Left renal pelvis (tissue), 4 donors: ENCODE measurements around the gene KCNQ2. TPM values are rescaled to one million over a fixed set of nuclear protein-coding genes. Genes with fewer than 3 reads are reported as not detected.

Experiments
- DNase-seq, 4 donors: peaks; one replicate each; pipeline ENCODE4 v3.0.0-alpha.2; 2013; ENCODE audit warnings: low read depth in 4 of 4, low spot score in 3 of 4
- polyA plus RNA-seq, 4 donors: library from polyadenylated mRNA; unstranded; fragments of 120-200 nt; gene quantifications; one replicate each; pipeline ENCODE4 v1.2.1, GENCODE V29; 2013; ENCODE audit not compliant: insufficient read length in 4 of 4

The KCNQ2 gene
- polyA plus RNA-seq, 4 donors = 1.9 to 9.0 (median 6.4) TPM

DNA sequence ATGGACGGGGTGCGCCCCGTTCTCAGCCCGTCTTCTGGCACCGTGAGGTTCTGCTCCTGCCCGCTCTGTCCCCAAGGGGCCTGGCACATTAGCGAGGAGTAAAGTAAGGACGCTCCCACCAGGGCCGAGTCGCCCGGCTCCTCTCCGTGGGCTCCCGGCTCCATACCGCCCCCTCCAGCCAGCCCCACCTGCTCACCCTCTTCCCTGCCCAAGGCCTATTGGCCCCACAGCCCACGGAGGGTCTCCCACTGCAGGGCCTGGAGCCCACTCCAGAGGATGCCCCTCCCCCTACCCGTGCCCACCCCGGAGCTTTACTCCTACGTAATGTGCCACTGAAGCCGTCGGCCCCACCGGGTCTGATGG is 63.8 kb downstream of the KCNQ2 start:
- no peak for DNase-seq

DNA sequence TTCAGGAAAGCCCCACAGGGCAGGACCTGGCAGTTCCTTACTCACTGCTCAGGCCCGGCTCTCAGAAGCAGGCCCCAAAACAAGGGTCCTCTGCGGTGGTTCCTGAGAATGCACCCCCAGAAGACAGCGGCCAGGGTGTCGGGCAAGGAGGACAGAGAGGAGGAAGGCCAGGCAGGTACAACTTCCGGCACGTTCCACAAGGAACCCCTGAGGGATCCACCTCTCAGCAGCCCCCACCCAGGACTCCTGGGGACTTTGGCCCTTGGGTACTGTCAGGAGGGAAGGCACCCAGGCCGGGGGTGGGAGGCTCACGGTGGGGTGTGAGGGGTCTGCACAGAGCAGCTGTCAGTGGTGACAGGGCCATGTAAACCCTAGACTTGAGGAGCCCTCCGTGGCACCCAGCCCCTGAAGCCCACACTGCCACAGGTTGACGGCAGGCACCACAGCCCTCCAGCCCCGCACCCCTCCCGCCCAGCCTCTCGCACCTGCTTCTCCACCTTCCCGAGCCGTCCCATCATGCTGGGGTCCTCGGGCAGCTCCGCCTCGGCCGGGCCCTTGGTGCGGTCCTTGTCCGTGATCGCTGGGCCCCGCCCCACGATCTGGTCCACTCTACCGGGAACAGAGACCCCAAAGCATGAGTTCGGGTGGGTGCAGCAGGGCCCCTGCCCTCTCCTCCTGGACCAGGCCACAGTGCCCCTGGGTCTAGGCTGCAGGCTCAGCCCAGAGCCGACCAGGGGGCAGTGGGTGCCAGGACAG is 64.3 kb downstream of the KCNQ2 start:
- no peak for DNase-seq

- DNase-seq = no peak
Observed at GRCh38 chr20:63406617-63407245, 65.7 kb downstream of the KCNQ2 start.

DNA sequence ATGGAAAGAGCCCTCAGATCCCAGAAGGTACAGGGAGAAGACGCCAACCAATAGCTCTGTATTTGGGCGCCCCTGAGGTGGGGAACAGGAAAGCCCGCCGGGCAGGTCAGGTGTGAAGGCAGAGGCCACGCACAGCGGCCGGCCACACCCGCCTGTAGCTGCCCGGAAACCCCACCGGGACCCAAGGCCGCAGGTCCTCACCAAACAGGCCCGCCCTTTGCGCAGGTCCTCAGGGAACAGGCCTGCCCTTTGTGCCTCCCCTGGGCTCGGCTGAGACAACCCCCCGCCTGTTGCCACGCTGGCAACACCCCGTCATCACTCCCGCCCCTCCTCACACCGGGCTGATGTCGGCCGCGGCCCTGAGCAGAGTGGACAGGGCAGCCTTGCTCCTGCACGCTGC is 66.4 kb downstream of the KCNQ2 start:
- no peak for DNase-seq

- DNase-seq = no peak
Observed at GRCh38 chr20:63405102-63405730, 67.2 kb downstream of the KCNQ2 start.

DNA sequence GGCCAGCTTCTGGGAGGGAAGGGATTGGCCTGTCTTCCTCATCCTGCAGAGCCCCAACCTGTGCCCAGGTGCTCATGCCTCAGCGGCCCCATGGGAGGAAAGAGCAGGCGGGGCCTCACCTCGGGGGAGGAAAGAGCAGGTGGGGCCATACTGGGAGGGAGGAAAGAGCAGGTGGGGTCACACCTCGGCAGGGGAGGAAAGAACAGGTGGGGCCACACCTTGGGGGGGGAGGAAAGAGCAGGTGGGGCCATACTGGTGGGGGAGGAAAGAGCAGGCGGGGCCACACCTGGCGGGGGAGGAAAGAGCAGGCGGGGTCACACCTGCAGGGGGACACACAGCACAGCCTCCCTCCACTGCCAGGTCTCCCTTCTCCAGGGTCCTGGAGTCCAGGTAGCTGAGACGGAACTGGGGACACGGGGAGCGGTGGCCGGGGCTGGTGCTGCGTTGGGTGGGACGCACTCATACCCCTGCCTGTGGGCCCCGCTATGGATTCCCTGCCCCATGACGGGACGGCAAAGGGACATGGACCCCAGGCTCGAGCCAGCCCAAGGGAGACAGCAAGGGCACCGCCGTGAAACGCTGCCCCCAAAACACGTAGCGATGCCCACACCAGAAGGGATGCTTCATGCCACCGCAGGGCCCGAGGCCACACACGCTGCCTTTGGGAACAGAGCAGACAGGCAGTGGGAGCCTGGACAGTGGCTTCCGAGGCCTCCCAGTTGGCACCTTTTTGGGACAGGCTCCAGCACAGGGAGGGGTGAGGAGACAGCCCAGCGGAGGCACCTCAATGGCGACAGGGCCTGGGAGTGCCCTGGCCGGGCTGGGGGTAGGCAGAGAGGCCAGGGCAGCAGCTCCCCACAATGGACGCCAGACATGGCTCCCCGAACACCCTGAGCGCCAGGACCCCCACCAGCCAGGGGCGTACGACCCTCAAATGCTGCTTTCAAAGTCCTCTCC is 68.0 kb downstream of the KCNQ2 start:
- no peak for DNase-seq

GRCh38 chr20:63403403-63404105 is 68.9 kb downstream of the KCNQ2 start:
- DNase-seq = no peak

GRCh38 chr20:63402860-63403220 is 69.6 kb downstream of the KCNQ2 start:
- DNase-seq = no peak

- no peak for DNase-seq
Observed at GRCh38 chr20:63402181-63402859, 70.1 kb downstream of the KCNQ2 start.

DNA sequence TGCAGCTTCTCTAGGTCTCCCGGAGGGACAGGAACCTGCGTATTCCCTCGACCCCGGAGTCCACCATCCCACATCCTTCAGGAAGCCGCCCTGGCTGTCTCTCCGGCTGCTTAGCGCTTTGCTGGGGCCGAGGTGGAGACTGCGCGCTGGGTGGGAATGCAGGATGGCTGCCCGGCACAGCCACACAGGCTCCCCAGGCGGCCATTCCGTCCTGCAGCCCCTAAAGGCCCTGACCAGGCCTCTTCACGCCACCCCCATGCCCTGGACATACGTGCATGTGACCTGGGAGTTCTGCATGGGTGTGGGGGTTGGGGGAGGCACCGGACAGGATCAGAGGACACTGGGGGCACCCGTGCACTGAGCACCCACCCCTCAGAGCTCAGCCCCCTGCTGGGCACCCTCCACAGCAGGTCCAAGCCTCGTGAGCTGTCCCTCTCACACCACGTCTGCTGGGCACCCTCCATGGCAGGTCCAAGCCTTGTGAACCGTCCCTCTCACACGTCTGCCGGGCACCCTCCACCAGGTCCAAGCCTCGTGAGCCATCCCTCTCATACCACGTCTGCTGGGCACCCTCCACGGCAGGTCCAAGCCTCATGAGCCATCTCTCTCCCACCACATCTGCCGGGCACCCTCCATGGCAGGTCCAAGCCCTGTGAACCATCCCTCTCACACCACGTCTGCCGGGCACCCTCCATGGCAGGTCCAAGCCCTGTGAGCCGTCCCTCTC is 70.9 kb downstream of the KCNQ2 start:
- no peak for DNase-seq

- no peak for DNase-seq
Observed at GRCh38 chr20:63400486-63401210, 71.8 kb downstream of the KCNQ2 start.

GRCh38 chr20:63399596-63400375 is 72.7 kb downstream of the KCNQ2 start:
- DNase-seq = no peak

DNA sequence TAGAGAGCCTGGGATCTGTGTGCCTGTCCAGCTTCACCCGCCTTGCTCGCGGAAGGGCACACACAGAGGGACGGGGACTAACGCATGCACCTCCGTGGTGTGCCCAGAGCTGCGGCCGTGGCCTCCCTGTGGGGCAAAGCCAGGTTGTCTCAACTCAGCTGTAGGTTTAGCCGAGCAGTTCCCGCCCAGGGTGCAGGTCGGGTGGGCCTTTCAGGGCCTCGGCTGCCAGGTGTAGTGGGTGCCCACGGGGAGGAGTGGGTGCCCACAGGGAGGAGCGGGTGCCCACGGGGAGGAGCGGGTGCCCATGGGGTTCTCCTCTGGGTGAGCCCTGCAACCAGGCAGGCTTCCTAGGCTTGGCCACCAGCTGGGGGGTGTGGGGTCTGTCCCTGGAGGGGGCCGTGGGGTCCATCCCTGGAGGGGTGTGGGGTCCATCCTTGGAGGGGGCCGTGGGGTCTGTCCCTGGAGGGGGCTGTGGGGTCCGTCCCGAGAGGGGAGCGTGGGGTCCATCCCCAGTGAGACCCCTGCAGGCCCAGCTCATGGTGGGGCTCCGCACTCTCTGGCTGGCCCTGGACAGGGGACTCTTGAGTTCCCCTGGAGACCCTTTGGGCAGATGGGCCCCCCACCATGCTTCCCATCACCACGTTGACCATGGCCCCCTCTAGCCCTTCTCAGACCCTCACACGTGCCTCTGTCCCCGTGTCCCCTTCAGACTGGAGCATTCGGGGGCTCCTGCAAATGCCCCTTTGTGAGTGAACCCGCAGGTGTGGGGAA is 73.5 kb downstream of the KCNQ2 start:
- DNase-seq = no peak

DNA sequence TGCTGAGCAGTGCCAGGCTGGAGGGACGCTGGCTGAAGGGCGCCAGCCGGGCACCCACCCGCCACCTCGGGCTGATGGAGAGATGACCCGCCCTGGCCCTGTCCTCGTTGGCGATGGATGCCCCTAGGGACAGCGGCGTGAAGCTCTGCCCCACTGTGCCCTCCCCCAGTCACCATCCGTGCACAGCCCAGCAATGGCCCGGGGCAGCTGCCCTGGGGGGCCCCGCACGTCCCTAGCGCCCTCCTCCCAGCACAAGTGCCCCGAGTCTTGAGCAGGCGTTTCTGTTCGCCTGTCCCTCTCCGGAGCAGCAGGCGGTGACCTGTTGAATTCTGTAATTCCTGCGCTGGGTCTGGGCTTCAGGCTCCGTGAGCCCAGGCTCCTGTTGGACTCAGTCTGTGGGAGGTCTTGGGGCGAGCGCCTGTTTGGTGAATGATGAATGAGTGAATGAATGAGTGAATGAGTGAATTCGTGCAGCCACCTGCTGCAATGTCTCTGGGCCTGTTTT is 74.5 kb downstream of the KCNQ2 start:
- no peak for DNase-seq

- DNase-seq = no peak
Observed at GRCh38 chr20:63397155-63397843, 75.2 kb downstream of the KCNQ2 start.

DNA sequence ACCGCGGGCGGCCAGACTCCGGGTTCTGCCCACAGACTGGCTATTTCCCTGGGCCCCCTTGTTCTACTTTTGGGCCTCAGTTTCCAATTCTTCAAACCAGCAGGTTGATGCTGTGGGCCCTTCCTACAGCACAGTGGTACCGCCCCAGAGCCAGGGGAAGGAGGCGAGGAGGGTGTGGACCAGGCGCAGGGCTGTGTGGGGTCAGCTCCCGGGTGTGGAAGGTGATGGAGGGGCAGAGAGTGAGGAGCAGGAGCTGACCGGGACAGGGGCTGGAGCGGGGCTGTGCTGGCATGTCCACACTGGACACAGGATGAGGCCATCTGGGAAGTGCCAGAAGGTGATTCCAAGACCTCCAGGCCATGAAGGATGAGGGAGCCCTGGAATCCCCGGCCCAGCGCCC is 76.2 kb downstream of the KCNQ2 start:
- DNase-seq = no peak
